ENCODE results near the gene RBMS1. TPM values are rescaled to one million over a fixed set of nuclear protein-coding genes. Genes with fewer than 3 reads are reported as not detected.
A peak's percentile ranks its signal among the peaks of the same experiment; 100 is the strongest.

Gene RBMS1
- polyA plus RNA-seq, 2 of the 4 experiments (the other 2 are of a cell fraction): 51.9 to 108 TPM

DNA sequence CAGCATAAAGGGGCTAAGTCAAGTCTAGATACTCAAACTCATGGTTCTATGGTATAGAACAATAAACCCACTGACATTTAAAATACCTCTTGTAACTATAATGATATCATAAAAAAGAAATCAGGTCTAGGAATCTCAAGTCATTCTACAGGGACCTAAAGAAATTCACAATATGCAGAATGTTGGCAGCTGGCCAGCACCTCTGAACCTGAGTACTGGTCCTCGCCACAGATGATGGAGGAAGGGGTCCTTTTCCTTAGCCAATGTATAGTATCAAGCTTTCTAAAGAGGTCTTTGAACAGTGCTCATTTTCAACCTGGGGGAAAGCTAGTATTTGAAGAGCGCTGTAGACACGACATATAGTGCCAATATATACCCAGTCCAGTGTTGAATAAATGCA lies 185.1 kb downstream of the RBMS1 start:
- no peak overlapping the region for H3K27ac ChIP-seq
- H3K4me2 ChIP-seq: no peak overlapping the region
- WGBS (ENCODE audit: missing lambda C conversion rate): 93% methylated on average over 3 of the region's 3 CpGs
- H3K4me3 ChIP-seq: no peak overlapping the region
- FAIRE-seq: no peak
- TF ChIP-seq HES2 (IDR thresholded peaks at IDR 0.05): no peak
- no peak for TF ChIP-seq SMC3 (IDR thresholded peaks at IDR 0.05)
- TF ChIP-seq CEBPB (IDR thresholded peaks at IDR 0.05): no peak
- TF ChIP-seq, protein P1, sequence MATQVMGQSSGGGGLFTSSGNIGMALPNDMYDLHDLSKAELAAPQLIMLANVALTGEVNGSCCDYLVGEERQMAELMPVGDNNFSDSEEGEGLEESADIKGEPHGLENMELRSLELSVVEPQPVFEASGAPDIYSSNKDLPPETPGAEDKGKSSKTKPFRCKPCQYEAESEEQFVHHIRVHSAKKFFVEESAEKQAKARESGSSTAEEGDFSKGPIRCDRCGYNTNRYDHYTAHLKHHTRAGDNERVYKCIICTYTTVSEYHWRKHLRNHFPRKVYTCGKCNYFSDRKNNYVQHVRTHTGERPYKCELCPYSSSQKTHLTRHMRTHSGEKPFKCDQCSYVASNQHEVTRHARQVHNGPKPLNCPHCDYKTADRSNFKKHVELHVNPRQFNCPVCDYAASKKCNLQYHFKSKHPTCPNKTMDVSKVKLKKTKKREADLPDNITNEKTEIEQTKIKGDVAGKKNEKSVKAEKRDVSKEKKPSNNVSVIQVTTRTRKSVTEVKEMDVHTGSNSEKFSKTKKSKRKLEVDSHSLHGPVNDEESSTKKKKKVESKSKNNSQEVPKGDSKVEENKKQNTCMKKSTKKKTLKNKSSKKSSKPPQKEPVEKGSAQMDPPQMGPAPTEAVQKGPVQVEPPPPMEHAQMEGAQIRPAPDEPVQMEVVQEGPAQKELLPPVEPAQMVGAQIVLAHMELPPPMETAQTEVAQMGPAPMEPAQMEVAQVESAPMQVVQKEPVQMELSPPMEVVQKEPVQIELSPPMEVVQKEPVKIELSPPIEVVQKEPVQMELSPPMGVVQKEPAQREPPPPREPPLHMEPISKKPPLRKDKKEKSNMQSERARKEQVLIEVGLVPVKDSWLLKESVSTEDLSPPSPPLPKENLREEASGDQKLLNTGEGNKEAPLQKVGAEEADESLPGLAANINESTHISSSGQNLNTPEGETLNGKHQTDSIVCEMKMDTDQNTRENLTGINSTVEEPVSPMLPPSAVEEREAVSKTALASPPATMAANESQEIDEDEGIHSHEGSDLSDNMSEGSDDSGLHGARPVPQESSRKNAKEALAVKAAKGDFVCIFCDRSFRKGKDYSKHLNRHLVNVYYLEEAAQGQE (IDR thresholded peaks at IDR 0.05): no peak
- TF ChIP-seq ESRRA (IDR thresholded peaks at IDR 0.05; ENCODE audit: borderline replicate concordance, low read length): no peak
- no peak for TF ChIP-seq HOXB5 (CRISPR knock-in tag; IDR thresholded peaks at IDR 0.05)
- TF ChIP-seq HDAC2 (IDR thresholded peaks at IDR 0.05): no peak
- no peak for TF ChIP-seq EP300 (IDR thresholded peaks at IDR 0.05)
- TF ChIP-seq POLR2A (IDR thresholded peaks at IDR 0.05; ENCODE audit: low read length): no peak
- no peak for TF ChIP-seq MAX (IDR thresholded peaks at IDR 0.05)
- TF ChIP-seq MYC (IDR thresholded peaks at IDR 0.05; ENCODE audit: borderline replicate concordance, low read length): no peak
- H3K9me3 ChIP-seq: no peaks in the 10 kb centered on the region
- no peak for DNase-seq (ENCODE audit: low read depth in 1 of 2, low spot score in 1 of 2)
- ChIA-PET POLR2A (no interaction called here), CTCF (interaction anchor here (0.7 to 1.6 kb wide), 4 partner anchors 14 to 97 kb away, joined by 3 to 6 read pairs (median 4); no protein-coding TSS in a partner anchor)
- ATAC-seq: peak in 1 of 2 experiments; percentile 22; a peak in 2 of 6 replicates
- peaks cover 21% of the 10 kb centered on the region for H3K4me1 ChIP-seq

- TF ChIP-seq HES2 (IDR thresholded peaks at IDR 0.05): no peak
- TF ChIP-seq MAX (IDR thresholded peaks at IDR 0.05): no peak
- no peak for TF ChIP-seq RARB (CRISPR knock-in tag; IDR thresholded peaks at IDR 0.05)
- no peak for TF ChIP-seq RCOR1 (IDR thresholded peaks at IDR 0.05; ENCODE audit: low read depth, low read length)
- no peak for TF ChIP-seq SMC3 (IDR thresholded peaks at IDR 0.05)
- TF ChIP-seq HDAC2 (IDR thresholded peaks at IDR 0.05): no peak
- TF ChIP-seq HOXB13 (CRISPR knock-in tag; IDR thresholded peaks at IDR 0.05; ENCODE audit: low read depth): no peak
- TF ChIP-seq BHLHE40 (IDR thresholded peaks at IDR 0.05; ENCODE audit: low read depth, low read length): no peak
- TF ChIP-seq CHD2 (IDR thresholded peaks at IDR 0.05; ENCODE audit: low read length, partially characterized antibody): no peak
- TF ChIP-seq ZFP36 (IDR thresholded peaks at IDR 0.05; ENCODE audit: borderline replicate concordance, partially characterized antibody): no peak
- TF ChIP-seq HOXA7 (CRISPR knock-in tag; IDR thresholded peaks at IDR 0.05): no peak
- no peak for TF ChIP-seq HEYL (CRISPR knock-in tag; IDR thresholded peaks at IDR 0.05)
- no peak for TF ChIP-seq FOSB (CRISPR knock-in tag; IDR thresholded peaks at IDR 0.05)
- FAIRE-seq: no peak
- Histone ChIP-seq H3K27ac (no peak overlapping the region), H3K4me2 (no peak overlapping the region), H3K4me3 (no peak overlapping the region), H3K9me3 (no peaks in the 10 kb centered on the region), H3K4me1 (peaks cover 21% of the 10 kb centered on the region)
- ATAC-seq: no peak
- WGBS (ENCODE audit: missing lambda C conversion rate): 95% methylated on average over 10 of the region's 10 CpGs
- CTCF ChIA-PET: interaction anchor here (0.7 to 1.2 kb wide), 2 partner anchors 17 to 663 kb away, joined by 3 to 4 read pairs; no protein-coding TSS in a partner anchor
- POLR2A ChIA-PET: no interaction called here
- no peak for DNase-seq (ENCODE audit: low read depth in 1 of 2, low spot score in 1 of 2)
Observed at GRCh38 chr2:160306985-160307384, 186.6 kb downstream of the RBMS1 start.
